SK-N-SH (cell line): Measurements from ENCODE around the gene CA10.

Experiments used
- CTCF ChIP-seq: fragments of 200-600 bp; sonication (generic); IDR thresholded peaks from 2 replicates; pipeline ENCODE4 v1.6.1; 2017; ENCODE audit warnings: antibody characterized with exemption, mild to moderate bottlenecking, moderate library complexity
- FOSL2 ChIP-seq: IDR thresholded peaks from 2 replicates; pipeline ENCODE4 v1.4.0; 2012; ENCODE audit warnings: low read depth, mild to moderate bottlenecking, moderate library complexity, borderline replicate concordance
- NRF1 ChIP-seq: IDR thresholded peaks from 2 replicates; pipeline ENCODE4 v1.6.1; 2012; ENCODE audit warnings: low read depth, mild to moderate bottlenecking, low read length
- RAD21 ChIP-seq: IDR thresholded peaks from 2 replicates; pipeline ENCODE4 v1.6.1; 2012; ENCODE audit warnings: mild to moderate bottlenecking, low read length
- TF ChIP-seq, protein P1 (sequence below): IDR thresholded peaks from 2 replicates; pipeline ENCODE4 v1.4.0; 2012; ENCODE audit warnings: low read depth, borderline replicate concordance

GRCh38 chr17:51724043-51724580, 434.4 kb downstream of the CA10 start:
- no peak for TF ChIP-seq RAD21
- no peak for TF ChIP-seq NRF1
- no peak for TF ChIP-seq CTCF
- TF ChIP-seq, protein P1, sequence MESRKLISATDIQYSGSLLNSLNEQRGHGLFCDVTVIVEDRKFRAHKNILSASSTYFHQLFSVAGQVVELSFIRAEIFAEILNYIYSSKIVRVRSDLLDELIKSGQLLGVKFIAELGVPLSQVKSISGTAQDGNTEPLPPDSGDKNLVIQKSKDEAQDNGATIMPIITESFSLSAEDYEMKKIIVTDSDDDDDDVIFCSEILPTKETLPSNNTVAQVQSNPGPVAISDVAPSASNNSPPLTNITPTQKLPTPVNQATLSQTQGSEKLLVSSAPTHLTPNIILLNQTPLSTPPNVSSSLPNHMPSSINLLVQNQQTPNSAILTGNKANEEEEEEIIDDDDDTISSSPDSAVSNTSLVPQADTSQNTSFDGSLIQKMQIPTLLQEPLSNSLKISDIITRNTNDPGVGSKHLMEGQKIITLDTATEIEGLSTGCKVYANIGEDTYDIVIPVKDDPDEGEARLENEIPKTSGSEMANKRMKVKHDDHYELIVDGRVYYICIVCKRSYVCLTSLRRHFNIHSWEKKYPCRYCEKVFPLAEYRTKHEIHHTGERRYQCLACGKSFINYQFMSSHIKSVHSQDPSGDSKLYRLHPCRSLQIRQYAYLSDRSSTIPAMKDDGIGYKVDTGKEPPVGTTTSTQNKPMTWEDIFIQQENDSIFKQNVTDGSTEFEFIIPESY, result no peak
- no peak for TF ChIP-seq FOSL2
